HG03025 (cell line): Measurements from ENCODE around the gene PCYT1A.
"Not testable (repeated sequence)": the region's sequence is repeated elsewhere in the genome, so short reads cannot be mapped to it uniquely, and the experiment has no call there.

Source experiments
- ATAC-seq: cut with Tn5 transposase; IDR thresholded peaks from one replicate; pipeline ENCODE4 v1.9.1; 2021; ENCODE audit warnings: mild to moderate bottlenecking, moderate library complexity; ENCODE audit not compliant: unreplicated experiment, low FRiP score

Gene PCYT1A

DNA sequence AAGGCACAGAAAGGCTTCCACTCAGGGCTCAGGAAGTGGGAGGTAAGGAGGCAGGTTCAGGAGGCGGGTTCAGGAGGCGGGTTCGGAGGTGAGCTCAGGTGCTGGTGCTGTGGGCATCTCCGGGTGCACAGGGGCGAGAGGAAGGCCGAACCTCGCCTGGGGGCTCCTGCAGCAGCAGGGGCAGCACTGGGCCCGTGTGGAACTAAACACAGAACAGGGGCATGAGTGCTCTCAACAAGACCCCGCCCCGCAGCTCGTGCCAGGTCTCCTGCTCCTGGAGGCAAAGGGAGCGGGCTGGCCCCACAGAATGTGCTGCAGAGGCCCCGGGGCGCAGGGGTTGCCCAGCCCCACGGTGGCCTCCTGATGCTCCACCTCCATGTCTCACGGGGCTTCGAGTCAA lies 90.0 kb downstream of the PCYT1A start:
- no peak for ATAC-seq

DNA sequence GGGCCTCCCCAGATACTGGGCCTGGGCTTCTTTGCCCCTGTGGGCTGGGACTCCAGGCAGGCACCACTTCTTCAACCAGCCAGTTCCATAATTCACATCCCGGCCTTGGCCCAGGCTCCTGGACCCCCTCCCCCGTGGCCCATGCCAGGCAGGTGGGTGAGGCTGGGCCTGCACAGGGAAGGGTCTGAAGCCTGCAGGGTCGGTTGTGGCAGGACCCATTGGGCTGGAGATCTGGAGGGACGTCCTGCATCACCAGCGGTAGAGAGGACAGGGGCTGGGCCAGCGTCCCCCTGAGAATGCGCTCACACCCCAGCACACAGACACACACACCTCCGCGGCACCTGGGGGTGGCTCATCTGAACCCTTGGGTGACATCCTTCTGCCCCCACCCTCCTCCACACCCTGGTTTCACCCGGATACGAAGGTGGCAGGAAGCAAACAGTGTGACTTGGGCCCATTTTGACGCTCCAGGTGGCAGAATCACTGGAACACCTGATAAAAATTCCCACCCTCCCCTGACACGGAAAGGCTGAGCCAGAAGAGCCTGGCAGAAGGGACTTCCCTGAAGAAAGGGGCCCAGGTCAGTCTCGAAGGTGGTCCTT lies 91.8 kb downstream of the PCYT1A start:
- no peak for ATAC-seq

DNA sequence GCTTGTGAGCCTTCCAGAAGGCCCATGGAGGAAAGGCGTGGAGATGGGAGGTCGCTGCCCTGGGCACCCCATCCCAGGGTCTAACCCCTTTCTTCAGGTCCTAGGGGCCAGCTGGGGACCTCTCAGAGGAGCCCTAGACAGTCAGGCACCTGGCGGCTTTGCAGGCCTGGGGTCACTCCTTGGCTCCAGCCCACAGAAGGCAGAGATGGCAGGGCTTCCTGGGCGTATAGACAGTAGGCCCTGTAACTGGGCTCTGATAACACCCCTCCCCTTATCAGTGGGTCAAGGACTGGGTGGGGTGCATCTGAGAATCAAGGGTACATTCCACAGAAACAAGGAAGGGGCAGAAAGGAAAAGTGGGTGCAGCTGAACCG lies 93.0 kb downstream of the PCYT1A start:
- no peak for ATAC-seq

DNA sequence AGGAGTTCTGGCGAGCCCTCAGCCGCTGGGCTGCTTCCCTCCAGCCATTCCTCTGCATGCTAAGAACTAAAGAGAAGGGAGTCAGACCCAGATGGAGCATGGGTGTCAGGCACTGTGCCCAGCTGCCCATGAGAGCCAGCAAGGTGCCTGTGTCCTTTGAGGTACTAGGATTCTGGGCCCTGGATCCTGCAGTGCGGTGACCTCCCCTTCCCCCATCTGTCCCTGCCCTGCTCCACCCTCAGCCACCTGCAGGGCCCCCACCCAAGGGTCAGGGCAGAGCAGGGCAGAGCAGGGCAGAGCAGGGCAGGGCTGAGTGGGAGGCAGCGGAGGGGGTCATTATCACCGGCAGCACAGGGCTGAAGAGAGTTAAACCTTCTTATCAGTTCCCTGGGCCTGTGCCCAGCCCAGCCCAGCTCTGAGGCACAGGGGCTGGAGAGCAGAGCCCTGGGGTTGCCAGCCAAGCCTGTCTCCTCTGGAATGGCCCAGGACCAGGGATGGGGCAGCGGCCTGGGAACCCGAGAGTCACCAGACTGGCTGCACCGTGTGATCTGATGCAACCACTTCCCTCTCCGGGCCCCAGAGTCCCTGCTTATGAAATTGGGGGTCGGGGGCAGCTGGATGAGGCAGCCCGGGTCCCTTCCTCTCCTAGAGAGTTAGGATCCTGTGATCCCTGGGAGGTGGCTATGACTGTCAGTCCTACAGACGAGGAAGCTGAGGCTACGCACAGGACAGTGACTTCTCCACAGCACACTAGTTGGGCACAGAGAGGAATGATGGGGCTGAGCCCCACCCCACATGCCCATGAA lies 93.6 kb downstream of the PCYT1A start:
- no peak for ATAC-seq

DNA sequence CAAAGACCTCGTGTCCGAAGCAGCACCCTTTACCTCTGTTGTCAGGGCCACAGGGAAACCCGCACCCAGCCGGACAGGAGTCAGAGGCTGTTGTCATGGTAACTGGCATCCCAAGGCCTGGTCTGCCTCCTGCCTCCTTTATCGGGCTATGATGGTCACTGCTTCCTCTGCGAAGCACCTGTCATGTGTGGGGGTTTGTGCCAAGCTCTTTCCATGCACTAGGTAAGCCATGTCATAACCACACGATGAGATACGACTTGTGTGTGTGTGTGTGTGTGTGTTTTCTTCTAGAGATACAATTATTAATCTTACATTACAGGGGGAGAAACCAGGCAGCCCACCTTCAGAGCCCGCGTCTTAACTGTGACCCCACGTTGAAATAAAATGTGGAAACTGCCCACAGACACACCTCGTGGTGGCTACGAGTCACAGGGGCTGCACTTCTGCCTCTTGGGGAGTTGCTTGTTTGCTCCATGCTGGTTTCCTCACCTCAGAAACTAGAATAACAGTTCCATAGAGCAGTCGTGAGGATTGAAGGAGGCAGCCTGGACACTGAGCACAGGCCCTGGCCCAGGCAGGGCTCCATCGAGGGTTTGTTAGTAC lies 94.3 kb downstream of the PCYT1A start:
- no peak for ATAC-seq

DNA sequence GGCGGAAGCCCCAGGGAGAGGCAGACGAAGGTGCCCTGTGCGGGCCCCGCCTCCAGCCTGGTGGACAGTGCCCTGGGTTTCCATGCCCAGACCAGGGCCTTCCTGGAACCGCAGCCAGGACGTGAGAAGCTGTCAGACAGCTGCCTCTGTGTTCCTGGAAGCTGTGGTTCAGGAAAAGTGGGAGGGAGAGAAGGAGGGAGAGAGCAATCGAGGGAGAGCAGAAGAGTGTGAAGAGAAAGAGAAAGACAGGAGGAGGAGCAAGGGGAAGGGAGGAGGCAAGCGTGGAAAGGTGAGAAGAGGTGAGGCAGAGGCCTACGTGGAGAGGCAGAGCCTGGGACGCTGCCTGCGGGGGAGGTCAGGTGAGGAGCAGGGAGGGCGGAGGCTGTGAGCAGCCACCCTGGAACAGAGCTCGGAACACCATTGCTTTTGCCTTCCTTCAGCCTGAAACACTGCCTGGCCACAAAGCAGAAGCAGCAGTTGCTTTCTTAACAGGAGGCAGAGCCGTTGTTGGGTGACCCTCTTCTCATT lies 94.9 kb downstream of the PCYT1A start:
- no peak for ATAC-seq

DNA sequence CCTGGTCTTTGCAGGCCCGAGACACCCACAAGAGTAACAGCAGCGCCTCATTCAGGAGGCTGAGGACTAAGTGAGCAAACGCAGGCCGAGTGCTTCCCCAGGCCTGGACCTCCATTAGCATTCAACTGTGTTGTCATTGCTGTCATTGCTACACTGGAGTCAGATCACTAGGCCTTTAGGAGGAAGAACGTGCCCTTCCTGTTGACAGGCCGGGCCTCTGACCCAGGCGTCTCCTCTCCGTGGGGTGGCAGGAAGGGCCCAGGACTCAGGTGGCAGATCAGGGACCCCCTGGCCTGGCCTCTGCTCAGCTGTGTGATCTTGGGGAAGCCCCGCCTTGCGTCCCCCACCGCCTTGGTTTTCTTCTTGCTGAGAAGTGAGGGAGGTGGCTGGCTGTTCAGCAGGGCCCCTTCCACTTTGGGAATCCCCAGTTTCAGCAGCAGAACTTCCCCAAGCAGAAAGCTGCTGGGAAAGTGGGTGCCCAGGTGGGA lies 95.4 kb downstream of the PCYT1A start:
- no peak for ATAC-seq

DNA sequence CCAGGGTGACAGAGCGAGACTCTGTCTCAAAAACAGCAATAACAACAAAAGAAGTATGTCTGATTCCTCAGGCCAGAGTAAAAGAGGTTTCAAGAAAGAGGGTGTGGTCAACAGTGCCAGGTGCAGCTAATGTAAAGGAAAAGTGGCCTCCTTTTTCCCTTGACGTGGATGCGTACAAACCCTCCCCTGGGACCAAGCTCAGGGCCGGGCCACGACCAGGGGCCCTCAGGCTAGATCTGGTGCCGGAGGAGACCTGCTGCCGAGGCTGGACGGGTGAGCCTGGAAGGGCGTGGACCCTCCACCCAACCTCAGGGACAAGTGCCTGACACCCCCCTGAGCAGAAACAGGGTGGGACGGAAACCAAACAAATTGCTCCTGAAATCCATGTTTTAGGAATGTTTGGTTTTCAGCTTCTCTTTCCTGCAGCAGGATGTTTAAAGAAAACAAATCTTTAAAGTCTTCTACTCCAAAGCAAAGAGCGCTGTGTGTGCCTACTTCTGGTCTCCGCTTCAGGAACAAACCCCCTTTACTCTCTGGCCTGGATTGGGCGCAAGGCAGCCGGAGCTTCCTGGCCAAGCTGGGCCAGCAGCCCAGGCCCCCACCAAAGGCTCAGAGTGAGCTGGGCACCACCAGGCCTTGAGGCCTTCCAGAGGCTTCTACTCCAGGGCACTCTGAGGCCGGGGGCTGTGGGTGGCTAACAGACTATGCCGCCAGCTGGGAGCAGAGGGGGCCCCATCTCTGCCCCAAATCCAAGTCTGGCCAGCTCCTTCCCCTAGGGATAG lies 97.8 kb downstream of the PCYT1A start:
- ATAC-seq: no peak

DNA sequence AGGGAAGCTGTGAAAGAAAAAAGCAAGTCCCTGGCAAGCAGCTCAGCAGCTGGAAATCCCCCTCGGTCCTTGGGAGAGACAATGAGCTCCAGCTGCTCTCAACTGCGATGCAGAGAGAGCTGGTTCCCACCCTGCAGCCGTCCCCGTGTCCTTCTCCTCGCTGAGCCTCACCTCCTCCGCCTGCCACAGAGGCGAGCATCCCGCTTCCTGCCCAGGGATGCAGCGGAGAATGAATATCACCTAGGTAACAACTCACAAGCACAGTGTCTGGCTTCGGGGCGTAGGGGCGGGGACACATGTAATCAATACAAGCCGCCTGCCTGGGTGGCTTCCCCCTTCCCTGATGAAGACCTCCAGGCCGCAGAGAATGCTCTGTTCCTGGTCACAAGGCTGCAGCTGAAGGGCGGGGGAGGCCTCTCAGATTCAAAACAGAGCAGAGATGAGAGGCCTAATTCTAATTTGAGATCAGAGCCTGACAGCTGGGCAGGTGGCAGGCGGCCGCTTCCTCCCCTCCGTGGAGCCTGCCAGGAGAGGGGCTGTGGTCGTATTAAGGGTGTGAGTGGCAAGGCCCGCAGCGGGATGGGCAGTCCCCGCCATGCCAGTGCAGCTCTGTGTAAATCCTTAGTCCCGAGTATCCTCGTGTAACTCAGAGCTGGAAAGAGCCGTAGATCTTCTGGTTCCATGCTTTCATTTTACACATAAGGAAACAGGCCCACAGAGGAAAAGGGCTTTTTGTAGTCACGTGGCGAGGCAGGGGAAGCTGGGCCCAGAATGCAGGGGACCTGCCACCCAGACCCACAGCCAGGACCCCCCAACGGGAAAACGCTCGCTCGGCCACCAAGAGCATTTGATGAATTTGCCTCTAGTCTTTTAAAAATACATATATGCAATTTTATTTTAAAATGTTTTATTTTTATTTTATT lies 100.6 kb downstream of the PCYT1A start:
- ATAC-seq: no peak

DNA sequence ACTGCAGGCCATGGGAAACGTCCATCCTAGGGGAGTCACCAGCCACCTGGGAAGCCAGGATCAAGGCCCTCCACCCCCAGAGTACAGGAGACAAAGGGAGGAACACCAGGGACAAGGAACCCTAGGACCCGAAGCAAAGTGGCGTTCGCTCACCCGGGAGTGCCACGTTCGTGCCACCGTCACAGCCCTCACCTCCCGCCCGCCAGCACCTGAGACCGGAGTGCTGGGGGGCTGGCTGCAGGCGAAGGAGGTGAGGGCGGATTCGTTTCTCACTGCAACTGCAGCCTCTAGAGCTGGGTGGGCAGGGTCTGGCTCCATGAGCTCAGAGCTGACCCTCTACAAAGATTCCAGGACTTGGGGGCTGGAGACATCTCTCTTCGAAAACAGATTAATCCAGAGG lies 102.6 kb downstream of the PCYT1A start:
- no peak for ATAC-seq

DNA sequence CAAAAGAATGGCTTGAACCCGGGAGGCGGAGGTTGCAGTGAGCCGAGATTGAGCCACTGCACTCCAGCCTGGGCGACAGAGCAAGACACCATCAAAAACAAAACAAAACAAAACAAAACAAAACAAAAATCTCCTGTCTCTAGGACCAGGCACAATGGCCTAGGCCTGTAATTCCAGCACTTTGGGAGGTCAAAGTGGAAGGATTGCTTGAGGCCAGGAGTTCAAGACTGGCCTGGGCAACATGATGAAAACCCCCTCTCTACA lies 103.4 kb downstream of the PCYT1A start:
- not testable (repeated sequence) for ATAC-seq

DNA sequence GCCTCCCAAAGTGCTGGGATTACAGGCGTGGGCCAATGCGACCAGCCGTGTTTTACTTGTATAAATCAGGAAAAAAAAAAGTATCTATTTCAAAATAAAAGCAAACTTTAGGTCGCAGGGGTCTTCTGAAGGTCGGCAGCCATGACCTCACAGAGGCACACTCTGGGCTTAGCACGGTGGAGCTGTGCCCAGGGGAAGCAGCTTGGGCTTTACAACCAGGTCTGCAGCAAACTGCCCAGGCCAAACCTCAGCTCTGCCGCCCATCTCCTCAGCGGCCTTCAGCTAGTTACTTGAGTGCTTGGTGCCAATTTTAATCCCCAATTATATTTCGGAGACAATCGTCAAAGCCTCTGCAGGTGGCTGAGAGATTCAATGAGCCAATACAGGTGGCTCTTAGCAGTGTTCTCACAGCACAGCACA lies 106.4 kb downstream of the PCYT1A start:
- ATAC-seq: no peak

DNA sequence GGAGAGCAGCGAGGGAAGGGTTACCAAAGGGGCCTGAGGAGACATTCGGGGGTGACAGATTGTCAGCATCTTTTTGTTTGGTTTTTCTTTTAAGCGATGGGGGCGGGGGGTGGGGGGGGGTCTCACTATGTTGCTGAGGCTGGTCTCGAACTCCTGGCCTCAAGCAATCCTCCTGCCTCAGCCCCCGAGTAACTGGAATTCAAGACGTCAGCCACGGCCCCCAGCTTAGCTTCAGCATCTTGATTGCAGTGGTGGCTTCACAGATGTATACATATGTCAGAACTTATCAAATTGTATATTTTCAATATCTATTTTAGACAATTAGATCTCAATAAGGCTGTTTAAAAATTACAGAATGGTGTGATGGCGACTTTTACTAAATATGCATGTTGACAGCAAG lies 107.2 kb downstream of the PCYT1A start:
- ATAC-seq: no peak
